Fibroblast of skin of abdomen (primary cell): ENCODE results near the gene RHOB.
A peak's percentile ranks its signal among the peaks of the same experiment; 100 is the strongest.
"Not testable (repeated sequence)": the region's sequence is repeated elsewhere in the genome, so short reads cannot be mapped to it uniquely, and the experiment has no call there.

ENCODE experiments used
- DNase-seq: peaks from one replicate; pipeline ENCODE4 v3.0.0-alpha.2; 2013

RHOB gene

DNA sequence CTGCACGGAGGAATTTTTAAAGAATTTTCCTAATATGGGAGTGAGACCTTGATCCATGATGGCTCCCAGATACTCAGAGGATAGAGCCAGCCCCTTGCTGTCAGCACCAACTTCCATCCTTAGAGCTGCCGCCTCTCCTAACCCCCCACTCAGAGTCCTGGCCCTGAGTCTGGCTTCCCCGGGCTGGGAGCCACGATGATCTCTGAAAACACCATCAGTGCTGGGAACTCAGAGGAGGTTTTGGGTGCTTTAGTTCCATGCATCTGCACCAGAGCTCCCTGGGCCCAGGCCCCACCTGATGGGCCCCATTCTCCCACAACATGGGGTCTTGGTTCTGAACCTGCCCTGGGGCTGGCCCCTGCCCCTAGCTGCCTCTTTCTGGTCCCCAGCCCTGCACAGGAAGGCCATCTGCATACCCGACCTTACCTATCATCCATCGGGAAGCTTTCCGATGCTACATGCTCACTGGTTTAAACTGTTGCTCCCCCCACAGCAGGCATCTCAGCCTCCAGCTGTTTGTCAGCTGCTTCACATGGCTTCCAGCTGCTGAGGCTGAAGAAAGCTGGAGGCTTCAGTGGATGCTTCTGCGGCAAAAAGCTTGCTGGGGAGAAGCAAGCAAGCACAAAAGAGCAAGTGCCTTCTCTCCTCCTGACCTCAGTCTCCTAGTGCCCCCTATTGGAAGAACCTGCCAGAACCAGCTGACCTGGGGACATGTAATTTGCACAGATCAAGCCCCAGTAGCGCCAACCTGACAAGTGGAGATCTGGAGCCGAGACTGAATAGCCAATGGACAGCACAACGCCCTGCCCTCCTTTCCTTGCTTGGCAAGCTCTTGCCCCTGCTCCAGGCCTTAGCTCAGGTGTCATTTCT lies 24.2 kb upstream of the RHOB start:
- peak; percentile 57 for DNase-seq

DNA sequence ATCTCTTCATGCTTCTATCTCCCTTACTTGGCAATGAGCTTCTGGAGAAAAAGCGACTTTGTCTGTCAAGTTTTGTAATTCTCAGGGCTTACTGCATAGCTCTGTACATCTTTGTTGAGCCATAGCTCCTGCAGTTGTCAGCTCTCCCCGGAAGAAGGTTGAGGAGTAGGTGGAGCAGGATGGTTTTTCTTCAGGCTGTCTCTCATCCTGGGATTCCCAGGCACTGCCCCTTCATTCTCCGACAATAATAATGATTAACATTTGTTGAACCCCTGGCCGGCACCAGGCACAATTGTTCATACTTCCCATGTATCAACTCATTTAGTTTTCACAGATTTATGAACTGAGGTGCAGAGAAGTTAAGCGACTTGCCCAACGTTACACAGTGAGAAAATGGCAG lies 23.5 kb upstream of the RHOB start:
- no peak for DNase-seq

DNA sequence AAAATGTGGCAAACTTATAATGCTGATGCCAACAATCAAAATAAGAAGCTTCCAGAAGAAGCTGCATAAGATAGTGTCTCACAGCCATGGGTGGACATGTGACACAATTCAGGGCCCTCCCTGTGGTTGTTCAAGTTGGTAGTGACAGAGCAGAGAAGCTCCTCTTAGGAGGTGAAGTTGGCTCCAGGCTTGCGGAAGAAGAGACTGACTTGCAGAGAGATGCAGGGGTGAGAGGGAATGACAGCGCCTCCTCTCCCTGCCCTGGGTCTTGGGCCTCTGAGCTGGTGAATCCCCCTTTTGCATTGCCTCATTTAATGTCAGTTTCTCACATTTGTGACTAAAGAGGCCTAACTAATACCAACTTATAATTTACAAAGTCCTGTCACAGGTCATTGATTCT lies 23.0 kb upstream of the RHOB start:
- DNase-seq = no peak

DNA sequence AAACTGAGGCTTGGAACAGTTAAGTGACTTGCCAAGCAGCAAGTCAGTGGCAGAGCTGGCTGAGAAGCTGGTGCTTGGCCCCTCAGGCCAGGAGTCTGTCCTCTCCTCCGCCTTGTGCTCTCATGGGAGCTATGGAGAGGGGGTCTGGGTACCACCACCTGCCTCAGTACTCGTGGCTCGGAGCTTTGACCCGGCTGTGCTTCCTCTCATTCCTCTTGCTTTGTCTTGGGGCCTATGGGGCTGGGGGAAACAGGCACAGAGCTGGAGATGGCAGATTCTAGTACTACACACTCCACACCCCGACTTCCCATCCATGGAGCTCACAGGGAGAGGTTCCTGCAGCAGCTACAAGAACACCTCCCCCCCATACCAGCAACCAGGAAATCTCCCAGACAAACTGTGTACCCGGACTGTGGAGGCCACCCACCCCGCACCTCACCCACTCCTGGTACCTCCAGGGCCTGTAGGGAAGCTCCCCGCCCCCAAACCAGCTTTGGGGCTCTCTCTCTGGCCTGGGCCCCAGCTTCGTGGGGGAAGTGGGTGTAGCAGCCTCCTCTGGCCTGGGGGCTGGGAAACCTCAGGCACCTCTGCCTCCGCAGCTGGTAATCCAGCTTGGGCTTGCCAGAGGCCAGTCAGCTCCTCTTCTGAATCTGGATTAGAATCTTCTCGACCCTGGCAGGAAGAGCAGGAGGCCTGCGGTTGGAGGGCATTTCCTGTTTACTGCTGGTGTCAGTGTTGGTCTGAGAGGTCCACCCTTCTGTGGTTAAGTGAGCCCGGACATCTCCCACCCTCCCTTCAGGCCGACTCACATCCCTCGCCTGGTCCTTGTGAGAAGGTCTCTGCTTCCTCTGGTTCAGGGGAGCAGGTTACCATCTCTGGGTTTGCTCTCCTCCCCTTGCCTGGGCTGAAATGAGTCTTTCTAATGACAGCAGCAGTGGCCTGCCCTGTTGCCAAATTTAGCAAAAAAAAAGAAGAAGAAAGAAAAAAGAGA lies 22.3 kb upstream of the RHOB start:
- DNase-seq = peak; percentile 42

DNA sequence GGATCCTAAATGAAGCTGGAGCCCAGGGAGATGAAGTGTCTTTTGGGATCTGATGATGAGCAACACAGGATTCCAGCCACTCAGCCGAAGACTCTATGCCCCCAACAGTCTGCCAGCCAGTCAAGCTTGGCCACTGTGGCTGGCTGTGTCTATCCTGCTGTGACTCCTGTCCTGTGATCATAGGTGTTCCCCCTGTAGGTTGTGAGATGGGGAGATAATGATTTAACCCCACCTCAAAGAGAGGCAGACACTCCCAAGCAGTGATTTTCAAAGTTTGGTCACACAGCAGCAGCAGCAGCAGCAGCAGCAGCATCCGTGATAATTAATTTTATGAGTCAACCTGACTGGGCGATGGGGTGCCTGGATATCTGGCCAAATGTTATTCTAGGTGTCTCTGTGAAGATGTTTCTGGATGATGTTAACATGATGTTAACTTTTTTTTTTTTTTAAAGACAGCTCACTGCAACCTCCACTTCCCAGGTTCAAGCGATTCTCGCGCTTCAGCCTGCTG lies 21.4 kb upstream of the RHOB start:
- DNase-seq = peak; percentile 47

DNA sequence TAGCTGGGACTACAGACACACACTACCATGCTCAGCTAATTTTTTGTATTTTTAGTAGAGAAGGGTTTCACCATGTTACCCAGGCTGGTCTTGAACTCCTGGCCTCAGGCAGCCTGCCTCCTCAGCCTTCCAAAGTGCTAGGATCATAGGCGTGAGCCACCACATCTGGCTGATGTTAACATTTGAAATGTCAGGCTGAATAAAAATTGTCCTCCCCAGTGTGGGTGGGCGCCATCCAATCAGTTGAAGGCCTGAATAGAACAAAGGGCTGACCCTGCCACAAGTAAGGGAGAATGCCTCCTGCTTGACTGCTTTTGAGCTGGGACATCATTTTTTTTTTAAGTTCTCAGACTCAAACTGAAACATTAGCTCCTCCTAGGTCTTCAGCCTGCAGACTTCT lies 21.0 kb upstream of the RHOB start:
- no peak for DNase-seq

DNA sequence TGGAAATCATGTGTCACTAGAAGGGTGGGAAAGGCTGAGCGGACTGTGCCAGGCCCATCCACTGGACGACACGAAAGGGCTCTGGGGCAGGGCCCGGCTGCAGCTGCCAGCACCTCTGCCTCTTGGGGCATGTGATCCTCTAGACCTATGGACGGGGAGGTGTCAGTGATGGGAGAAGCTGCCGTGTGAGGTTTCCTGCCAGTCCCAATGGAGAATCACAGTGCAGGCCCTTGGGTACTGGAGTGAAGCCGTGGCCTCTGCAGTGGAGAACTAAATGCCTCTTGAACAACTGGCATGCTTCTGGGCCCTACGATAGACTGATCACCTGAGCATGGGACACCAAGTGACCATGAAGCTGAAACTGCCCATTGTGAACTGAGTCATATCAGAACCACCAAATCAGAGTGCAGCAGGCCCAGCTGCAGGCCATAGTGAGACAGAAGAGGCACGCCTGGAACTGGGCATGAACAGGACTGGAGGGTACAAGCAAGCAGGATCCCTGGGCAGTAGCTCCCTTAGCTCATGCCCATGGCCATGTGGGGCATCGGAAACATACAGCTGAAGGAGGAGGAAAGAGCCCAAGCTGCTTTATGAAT lies 18.8 kb upstream of the RHOB start:
- DNase-seq = no peak

DNA sequence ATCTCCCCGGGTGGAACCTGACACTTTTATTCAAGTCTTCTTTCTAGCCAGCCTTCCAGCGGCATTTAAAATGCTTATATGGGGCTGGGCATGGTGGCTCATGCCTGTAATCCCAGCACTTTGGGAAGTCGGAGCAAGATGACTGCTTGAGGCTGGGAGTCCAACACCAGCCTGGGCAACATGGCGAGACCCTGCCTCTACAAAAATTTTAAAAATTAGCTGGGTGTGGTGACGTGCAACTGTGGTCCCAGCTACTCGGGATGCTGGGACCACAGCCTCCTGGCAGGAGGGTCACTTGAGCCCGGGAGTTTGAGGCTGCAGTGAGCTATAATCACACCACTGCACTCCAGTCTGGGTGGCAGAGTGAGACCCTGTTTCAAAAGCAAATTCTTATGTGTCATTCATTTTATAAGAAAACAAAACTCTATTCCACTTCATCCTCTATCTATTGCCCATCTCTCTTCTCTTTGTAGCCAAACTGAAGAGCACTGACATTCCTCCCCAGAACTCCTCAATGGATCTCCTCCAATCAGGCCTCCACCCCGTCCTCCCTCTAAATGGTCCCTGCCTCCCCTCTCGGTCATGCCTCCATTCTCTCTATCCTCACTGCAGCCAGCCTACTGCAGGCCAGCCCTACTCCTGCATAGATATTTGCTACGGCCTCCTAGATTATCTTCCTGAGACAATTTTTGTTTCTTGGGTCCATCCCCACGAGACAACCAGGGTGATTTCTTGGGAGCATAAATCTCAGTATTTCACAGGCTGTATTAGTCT lies 18.0 kb upstream of the RHOB start:
- no peak for DNase-seq

DNA sequence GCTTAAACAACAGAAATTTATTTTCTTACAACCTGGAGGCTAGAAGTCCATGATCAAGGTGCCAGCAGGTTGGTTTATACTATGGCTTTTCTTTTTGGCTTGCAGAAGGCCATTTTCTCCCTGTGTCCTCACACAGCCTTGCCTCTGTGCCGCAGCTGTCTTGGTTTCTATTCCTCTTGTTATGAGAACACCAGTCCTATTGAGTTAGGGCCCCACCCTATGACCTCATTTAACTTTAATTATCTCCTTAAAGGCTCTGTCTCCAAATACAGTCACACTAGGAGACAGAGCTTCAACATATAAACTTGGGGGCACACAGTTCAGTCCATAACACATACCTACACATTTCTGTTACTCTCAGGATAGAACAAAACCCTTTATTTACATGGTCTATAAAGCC lies 17.3 kb upstream of the RHOB start:
- DNase-seq = no peak

DNA sequence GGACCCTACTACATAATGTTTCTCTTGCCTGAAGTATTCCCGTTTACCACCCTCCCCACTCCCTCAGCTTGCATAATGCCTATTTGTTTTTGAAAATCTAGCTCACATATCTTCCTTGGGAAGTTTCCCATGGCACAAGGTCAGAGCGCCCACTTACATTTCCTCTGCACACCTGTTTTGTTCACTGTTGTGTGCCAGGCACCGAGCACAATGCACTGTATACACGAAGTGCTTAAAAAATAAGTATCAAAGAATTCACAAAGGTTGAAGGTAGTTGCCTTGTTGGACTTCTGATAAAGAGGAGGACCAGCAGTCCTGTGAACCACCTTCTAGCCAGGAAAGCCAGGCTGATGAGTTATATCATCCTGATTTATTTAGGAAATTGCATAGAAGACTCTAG lies 16.8 kb upstream of the RHOB start:
- DNase-seq = no peak

DNA sequence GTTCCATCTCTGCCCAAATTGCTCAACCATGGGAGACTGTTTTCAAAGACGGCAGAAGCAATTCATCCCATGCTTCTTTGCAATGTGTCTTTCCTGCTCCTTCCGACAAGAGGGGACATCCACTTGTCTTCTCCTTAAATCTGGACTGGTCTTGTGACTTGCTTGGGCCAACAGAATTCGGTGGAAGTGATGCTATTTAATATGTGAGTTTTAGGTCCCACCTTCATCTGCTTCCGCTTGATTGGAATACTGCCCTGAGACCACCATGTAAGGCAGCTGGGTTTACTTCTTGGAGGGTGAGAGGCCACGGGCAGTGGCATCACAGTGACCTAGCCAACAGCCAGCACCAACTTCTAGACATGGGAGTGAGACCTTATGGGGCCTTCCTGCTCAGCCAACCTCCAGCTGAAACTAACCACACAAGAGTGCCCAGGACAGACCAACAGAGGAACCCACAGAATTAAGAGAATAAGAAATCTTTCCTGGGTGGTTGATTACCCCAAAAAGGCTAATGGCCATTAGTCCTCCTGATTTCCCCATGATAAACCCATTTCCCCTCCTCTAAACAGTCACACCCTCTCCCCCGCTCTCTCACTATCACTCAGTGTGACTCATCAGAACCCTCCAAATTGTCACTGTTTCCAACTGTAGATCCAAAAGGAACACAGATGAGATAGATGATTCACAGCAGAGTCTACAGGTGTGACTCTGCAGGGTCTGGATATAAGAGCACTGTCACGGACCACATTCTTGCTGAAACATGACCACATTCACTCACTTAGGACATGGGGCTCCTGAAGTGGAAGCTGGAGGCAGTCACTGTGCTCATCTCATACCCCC lies 16.2 kb upstream of the RHOB start:
- no peak for DNase-seq

DNA sequence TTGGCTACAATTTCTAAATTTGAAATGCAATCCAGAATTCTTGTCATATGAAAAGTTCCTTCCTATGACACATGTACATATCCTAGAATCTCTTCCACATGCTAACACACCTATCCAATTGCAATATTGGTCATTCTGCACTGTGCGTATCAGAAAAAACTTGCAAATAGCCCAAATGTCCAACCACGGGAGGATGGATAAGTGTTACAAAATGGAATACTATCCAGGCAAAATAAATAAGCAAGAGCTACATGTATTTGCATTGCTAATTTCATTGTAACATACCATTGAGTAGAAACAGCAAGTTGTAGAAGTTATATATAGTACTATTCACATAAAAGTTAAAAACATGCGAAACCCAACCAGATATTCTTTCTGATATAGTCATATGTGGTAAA lies 15.6 kb upstream of the RHOB start:
- DNase-seq = no peak

DNA sequence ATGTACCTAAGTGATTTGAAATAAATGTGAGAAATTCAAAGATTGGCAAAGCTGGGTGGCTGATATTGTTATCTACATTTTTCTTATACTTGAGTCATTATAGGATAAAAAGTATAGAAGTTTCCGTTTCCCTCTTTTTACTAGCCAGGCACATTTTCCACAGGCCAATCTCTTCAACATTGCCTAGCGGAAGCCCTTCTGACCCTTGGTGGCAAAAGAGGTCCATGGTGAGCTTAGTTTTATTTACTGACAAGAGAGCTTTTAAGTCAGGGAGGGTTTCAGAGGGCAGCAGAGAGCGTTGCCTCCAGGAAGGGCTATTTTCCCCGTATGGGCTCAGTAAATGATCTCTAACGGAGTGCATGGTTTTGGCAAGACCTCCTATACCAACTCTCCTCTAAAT lies 15.1 kb upstream of the RHOB start:
- no peak for DNase-seq

DNA sequence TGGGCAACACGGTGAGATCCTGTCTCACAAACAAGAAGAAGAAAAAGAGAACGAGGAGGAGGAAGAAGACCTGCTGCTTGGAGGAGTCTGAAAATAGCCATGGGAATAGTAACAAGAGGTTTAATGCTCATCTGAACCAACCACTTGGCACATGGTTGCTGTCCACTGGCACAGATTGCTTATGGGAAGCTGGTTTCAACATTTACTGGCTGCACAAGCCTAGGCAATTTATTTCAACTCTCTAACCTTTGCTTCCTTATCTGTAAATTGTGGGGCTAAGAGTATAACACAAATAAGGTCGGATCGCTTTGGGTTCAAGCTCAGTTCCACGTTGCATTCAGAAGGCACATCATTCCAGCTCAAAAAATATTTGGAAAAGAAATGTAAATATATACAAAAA lies 14.2 kb upstream of the RHOB start:
- DNase-seq = no peak

DNA sequence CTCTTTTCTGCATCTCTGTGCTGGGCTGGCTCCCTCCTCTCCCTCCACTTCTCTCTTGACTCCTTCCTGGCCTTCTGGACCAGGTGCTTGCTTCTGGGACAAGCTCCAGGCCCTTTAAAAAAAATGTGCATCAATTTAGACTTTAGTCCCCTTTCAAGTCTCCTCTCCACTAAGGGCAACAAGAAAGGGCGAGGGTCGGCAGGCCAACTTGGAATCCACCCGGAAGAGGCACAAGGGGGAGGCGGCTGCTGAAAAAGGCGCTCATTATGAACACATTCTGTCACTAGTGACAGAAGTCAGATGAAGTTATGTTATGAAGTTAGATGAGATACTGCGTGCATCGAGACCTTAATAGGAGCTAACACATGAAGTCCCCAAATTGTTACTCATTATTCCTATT lies 13.6 kb upstream of the RHOB start:
- no peak for DNase-seq

DNA sequence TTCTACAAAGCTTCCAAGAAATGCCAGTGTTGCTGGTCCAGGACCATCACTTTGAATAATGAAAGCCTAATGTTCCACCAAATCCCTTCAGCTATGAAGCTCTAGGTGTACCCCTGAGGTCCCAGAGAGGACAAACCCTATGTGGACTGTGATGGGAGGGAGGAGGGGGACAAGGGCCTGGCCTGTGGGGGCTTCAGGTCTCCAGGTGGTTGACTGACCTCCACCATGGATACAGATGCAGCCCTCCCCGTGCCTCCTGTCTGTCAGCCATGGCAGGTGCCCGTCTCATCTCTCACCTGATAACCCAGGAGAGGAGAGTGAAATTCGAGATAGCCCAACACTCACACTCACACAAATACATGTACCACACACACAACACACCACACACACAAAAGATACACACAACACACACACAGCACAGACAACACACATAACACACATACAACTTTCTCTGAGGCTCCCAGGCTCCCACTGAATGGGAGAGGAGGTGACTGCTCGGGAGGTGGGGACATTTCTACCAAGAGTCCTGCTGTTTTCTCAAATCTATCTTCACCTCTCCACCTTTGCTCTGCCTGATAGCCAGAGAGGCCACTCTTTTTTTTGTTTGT lies 12.8 kb upstream of the RHOB start:
- DNase-seq = no peak

DNA sequence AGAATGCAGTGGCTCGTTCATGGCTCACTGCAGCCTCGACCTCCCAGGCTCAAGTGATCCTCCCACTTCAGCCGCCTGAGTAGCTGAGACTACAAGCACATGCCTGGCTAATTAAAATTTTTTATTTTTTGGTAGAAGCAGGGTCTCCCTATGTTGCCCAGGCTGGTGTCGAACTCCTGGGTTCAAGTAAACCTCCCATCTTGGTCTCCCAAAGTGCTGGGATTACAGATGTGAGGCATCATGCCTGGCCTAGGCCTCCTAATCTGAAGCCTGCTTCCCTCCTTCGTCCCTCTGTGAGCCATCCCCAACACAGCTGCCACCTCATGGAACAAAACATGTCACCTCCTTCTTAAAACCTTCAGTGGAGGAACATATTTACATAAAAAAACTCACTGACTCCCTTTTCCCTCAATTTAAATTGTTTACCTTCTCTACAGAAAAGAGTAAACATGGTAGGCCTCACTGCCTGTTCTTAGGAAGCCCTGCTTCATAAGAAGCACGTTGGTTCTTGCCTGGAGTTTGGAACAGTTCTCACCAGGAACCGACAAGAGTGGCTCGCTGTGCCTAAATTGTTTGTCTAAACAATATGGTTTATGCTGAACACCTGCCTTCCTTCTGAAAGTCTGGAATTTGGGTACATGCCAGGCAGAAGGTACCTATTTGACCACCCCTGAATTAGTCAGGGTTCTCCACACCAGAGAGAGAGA lies 12.1 kb upstream of the RHOB start:
- no peak for DNase-seq

DNA sequence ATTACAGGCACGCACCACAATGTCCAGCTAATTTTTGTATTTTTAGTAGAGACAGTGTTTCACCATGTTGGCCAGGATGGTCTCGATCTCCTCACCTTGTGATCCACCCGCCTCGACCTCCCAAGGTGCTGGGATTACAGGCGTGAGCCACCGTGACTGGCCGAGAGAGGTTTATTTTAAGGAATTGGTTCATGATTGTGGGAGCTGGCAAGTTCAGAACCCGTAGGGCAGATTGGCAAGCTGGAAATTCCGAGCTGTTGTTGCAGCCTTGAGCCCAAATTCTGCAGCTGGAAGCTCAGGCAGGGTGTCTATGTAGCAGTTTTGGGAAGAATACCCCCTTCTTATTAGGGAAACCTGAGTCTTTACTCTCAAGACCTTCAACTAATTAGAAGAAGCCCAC lies 11.4 kb upstream of the RHOB start:
- not testable (repeated sequence) for DNase-seq

DNA sequence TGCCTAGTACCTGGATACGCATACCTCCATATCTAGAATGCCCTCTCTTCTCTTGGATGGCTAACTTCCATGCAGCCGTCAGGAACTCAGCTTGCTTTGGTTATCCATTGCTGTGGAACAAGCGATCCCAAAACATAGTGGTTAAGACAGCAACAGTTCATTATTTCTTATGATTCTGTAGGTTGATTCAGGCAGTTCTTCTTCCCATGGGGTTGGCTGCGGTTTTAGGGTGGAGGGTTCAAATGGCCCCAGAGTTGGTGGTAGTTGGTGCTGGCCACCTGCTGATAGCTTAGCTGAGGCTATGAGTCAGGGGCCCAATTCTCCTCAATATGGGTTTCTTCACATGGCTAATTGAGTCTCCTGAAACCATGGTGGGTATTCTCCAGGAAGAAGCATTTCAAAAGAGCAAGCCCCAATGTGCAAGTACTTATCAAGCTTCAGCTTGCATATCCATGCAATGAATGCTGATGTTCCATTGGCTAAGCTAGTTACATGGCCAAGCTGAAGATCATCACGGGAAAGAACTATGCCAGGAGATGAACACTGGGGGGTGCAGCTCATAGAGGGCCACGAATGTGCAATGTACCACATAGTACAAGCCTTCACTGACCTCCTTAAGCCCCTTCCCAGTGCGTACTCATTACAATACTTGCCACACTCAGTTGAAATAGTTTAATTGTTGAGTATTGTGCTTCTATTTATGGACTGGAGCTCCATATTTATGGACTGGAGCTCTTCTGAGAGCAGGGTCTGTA lies 10.0 kb upstream of the RHOB start:
- no peak for DNase-seq
